Chondrocyte (in vitro differentiated cells): Measurements from ENCODE around the gene LLGL1. TPM values are rescaled to one million over a fixed set of nuclear protein-coding genes. Genes with fewer than 3 reads are reported as not detected.
A peak's percentile ranks its signal among the peaks of the same experiment; 100 is the strongest.

Experiments
- DNase-seq: peaks from one replicate; pipeline ENCODE4 v3.0.0; 2021; ENCODE audit warnings: mixed read lengths, low spot score
- H3K27ac Mint-ChIP-seq: one replicate; pipeline ENCODE4 v1.8.0; 2021; ENCODE audit warnings: mild to moderate bottlenecking, moderate library complexity, mixed read lengths; ENCODE audit not compliant: unreplicated experiment
- H3K27me3 Mint-ChIP-seq: 2 replicates; pipeline ENCODE4 v1.8.0; 2021; ENCODE audit warnings: low read depth, mixed read lengths
- H3K36me3 Mint-ChIP-seq: 2 replicates; pipeline ENCODE4 v1.8.0; 2021; ENCODE audit warnings: low read depth, mixed read lengths
- H3K4me1 Mint-ChIP-seq: 2 replicates; pipeline ENCODE4 v1.8.0; 2021; ENCODE audit warnings: low read depth, mild to moderate bottlenecking, mixed read lengths
- H3K4me3 Mint-ChIP-seq: one replicate; pipeline ENCODE4 v1.8.0; 2021; ENCODE audit warnings: mild to moderate bottlenecking, moderate library complexity, mixed read lengths; ENCODE audit not compliant: unreplicated experiment
- H3K9me3 Mint-ChIP-seq: 2 replicates; pipeline ENCODE4 v1.8.0; 2021; ENCODE audit warnings: low read depth, mixed read lengths
- CTCF ChIP-seq: fragments of 200-600 bp; sonication (generic); IDR thresholded peaks from 2 replicates; pipeline ENCODE4 v1.5.0; 2021; ENCODE audit warnings: antibody characterized with exemption, mild to moderate bottlenecking, moderate library complexity
- total RNA-seq: library from RNA; stranded (reverse); gene quantifications from 3 replicates; pipeline ENCODE4 v1.2.1, GENCODE V29; 2021

LLGL1 gene
- total RNA-seq, 1 donor from 2014 or later, result 38.7 TPM

- H3K36me3 Mint-ChIP-seq, result peaks cover 10% of the 10 kb centered on the region
- DNase-seq, result no peak
- no peaks in the 10 kb centered on the region for H3K9me3 Mint-ChIP-seq
- no peaks in the 10 kb centered on the region for H3K27me3 Mint-ChIP-seq
- H3K4me3 Mint-ChIP-seq, result peak overlapping the region; percentile 92
- H3K27ac Mint-ChIP-seq, result peak overlapping the region; percentile 93
- no peak for TF ChIP-seq CTCF
- peaks cover 68% of the 10 kb centered on the region for H3K4me1 Mint-ChIP-seq
Observed at GRCh38 chr17:18187821-18188761, 37.3 kb upstream of the LLGL1 start.

GRCh38 chr17:18190628-18191235 lies 34.7 kb upstream of the LLGL1 start:
- H3K9me3 Mint-ChIP-seq, result no peaks in the 10 kb centered on the region
- H3K4me1 Mint-ChIP-seq, result peaks cover 64% of the 10 kb centered on the region
- no peak overlapping the region for H3K4me3 Mint-ChIP-seq
- H3K27ac Mint-ChIP-seq, result peak overlapping the region; percentile 81
- DNase-seq, result no peak
- peaks cover 19% of the 10 kb centered on the region for H3K36me3 Mint-ChIP-seq
- no peaks in the 10 kb centered on the region for H3K27me3 Mint-ChIP-seq
- no peak for TF ChIP-seq CTCF

- Mint-ChIP-seq H3K27me3 (no peaks in the 10 kb centered on the region), H3K9me3 (no peaks in the 10 kb centered on the region), H3K4me1 (peaks cover 58% of the 10 kb centered on the region), H3K4me3 (no peak overlapping the region), H3K27ac (peak overlapping the region; percentile 81), H3K36me3 (peaks cover 23% of the 10 kb centered on the region)
- DNase-seq, result no peak
- TF ChIP-seq CTCF, result no peak
Observed at GRCh38 chr17:18191236-18191667, 34.2 kb upstream of the LLGL1 start.

GRCh38 chr17:18191967-18192366 lies 33.5 kb upstream of the LLGL1 start:
- Mint-ChIP-seq H3K4me1 (peaks cover 51% of the 10 kb centered on the region), H3K36me3 (peaks cover 21% of the 10 kb centered on the region)
- no peak for DNase-seq

More at GRCh38 chr17:18191967-18192366, 33.5 kb upstream of the LLGL1 start:
- TF ChIP-seq CTCF, result peak; percentile 41
- Mint-ChIP-seq H3K27ac (peak overlapping the region; percentile 81), H3K27me3 (no peaks in the 10 kb centered on the region), H3K9me3 (no peaks in the 10 kb centered on the region), H3K4me3 (no peak overlapping the region)
